ENCODE results near the gene CHCHD3.

GRCh38 chr7:132776048-132776620 lies 305.8 kb downstream of the CHCHD3 start:
- TF ChIP-seq CTCF (conservative IDR thresholded peaks at IDR 0.05) (no peak), EZH2 (IDR thresholded peaks at IDR 0.05; ENCODE audit: low read depth) (no peak)

Data from PC-9 (cell line).